ENCODE data around the gene CA5B. TPM values are rescaled to one million over a fixed set of nuclear protein-coding genes. Genes with fewer than 3 reads are reported as not detected.

CA5B gene, protein sequence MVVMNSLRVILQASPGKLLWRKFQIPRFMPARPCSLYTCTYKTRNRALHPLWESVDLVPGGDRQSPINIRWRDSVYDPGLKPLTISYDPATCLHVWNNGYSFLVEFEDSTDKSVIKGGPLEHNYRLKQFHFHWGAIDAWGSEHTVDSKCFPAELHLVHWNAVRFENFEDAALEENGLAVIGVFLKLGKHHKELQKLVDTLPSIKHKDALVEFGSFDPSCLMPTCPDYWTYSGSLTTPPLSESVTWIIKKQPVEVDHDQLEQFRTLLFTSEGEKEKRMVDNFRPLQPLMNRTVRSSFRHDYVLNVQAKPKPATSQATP
- total RNA-seq (2021; fragmentation: NEBNext Ultra II Directional; extraction: Animal tissue kit (Norgen Biotek cat#: 25700)): 5.8 and 8.6 TPM in 2 replicates
- 2.3 and 3.3 TPM in 2 replicates for polyA plus RNA-seq (2011; rRNA removed)
- 3.1 TPM for polyA plus RNA-seq (2011; cell fraction: cytosol; rRNA removed)
- polyA plus RNA-seq (2011; cell fraction: nucleus; rRNA removed): 5.6 TPM
- 2.8 to 3.8 TPM (median 3.7 TPM) in 4 replicates for polyA plus RNA-seq (2012, experiment 1 of 2)
- 2.4 TPM for polyA plus RNA-seq (2012, experiment 2 of 2)
- 4.3 TPM for polyA plus RNA-seq (2013, experiment 1 of 2)
- 4.4 TPM for polyA plus RNA-seq (2013, experiment 2 of 2)
- polyA minus RNA-seq (2011; rRNA and poly(A)+ RNA removed): 8.5 and 9.5 TPM in 2 replicates
- polyA minus RNA-seq (2011; cell fraction: cytosol; rRNA and poly(A)+ RNA removed): 4.1 TPM
- polyA minus RNA-seq (2011; cell fraction: nucleus; rRNA and poly(A)+ RNA removed): 7.8 TPM
- long read RNA-seq, experiment 1, full-length matches to known transcripts: 1 of 16 reads
- long read RNA-seq, experiment 1, partial matches to known transcripts: 1 of 16 reads
- long read RNA-seq, experiment 1, other reads (novel, unspliced or antisense): 14 of 16 reads
- long read RNA-seq, experiment 2, partial matches to known transcripts: 0 of 4 reads
- long read RNA-seq, experiment 2, other reads (novel, unspliced or antisense): 3 of 4 reads

DNA sequence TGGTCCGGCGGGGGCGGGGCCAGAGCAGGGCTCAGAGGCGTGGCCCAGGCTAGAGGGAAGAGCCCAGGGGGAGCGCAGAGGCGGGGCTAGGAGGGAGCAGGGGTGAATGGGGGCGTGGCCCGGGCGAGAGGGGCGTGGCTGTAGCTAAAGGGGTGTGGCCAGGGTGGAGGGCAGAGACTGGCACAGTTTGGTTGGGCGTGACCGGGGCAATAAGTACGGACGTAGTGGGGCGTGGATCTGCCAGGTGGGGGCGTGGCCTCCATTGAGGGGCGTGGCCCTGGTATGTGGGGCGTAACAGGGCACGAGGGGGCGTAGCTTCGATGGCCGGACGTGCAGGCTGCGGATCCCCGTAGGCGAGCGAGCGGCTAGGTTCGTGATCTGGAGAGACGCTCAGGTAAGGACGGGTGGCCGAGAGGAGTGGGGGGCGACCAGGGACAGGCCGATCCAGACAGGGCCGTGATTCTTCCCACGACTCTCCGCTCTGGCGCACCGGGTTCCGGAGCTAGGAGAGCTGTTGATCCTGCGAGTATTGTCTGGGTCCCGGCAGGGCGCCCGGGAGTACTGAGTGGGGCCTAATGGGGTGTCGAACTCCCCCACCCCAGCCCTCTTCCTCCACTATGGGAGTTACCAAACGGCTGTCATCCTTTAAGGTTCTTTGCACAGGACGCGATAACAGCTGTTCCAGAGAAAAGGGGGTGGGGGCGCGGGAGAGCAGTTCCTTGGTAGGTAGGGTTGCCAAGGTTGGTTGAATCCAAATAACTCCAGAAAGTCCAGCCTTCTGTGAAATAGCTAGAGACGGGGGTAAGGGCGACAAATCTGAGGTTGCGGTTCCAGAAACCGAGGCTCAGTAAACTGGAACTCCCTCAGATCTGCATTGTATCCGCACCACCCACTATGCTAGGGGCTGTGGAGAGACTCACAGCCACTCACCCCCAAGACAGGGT lies at the start of gene CA5B:
CA5B (plus strand) TSS at position 312 of the 944 bp plus-strand sequence. CDS start 11,754 bp downstream, outside the sequence.
- Histone ChIP-seq H2BK12ac (ENCODE audit: low read depth, low read length) (no peak within 1 kb of the TSS), H3K36me3 (ENCODE audit: control insufficient read depth in 2 of 4, insufficient read depth in 4 of 4, low read length in 3 of 4) (no peaks in the 10 kb centered on the region), H2BK20ac (ENCODE audit: low read length) (no peak within 1 kb of the TSS), H3K23ac (ENCODE audit: insufficient read length) (no peak within 1 kb of the TSS), H3K79me2 (ENCODE audit: control insufficient read depth in 1 of 2, insufficient read depth in 2 of 2, low read length in 2 of 2) (no peaks in the 10 kb centered on the region), H4K8ac (ENCODE audit: extremely low read depth, insufficient read depth, low read length) (no peak within 1 kb of the TSS), H3K27ac (ENCODE audit: low read depth, low read length) (no peak within 1 kb of the TSS), H4K20me1 (replicated peaks in 1 of 2; ENCODE audit: control insufficient read depth in 1 of 2, insufficient read depth in 2 of 2, low read length in 2 of 2) (no peaks in the 10 kb centered on the region), H3K23me2 (ENCODE audit: low read depth, low read length) (0 out of 2 replicates have a peak, but pooled peaks cover 6% of the 10 kb centered on the region), H4K91ac (replicated peaks; ENCODE audit: insufficient read length, low read length) (no peak within 1 kb of the TSS), H3K18ac (ENCODE audit: extremely low read depth, low read length) (no peak within 1 kb of the TSS), H4K5ac (ENCODE audit: insufficient read length, low read depth, low read length) (no peak within 1 kb of the TSS), H3K4me3 (ENCODE audit: extremely low read depth in 1 of 4, insufficient read depth in 2 of 4, low read depth in 3 of 4, low read length in 4 of 4) (peak within 1 kb of the TSS; percentile 63 to 76 (median 70)), H3K4me1 (replicated peaks in 1 of 4; ENCODE audit: control insufficient read depth in 3 of 4, insufficient read depth in 4 of 4, low read length in 3 of 4) (peaks cover 0 to 8% (median under 1%) of the 10 kb centered on the region in 4 experiments; a peak in 3 of 7 replicates), H3K9ac (replicated peaks in 1 of 4; ENCODE audit: extremely low read depth in 1 of 4, low read depth in 3 of 4, low read length in 3 of 4) (peak within 1 kb of the TSS in 2 of 4 experiments; percentile 13 to 43; a peak in 4 of 7 replicates), H2AK5ac (ENCODE audit: low read depth, low read length) (no peak within 1 kb of the TSS), H3K14ac (ENCODE audit: insufficient read length) (no peak within 1 kb of the TSS), H3K9me3 (ENCODE audit: insufficient read depth in 2 of 2, low read depth in 1 of 2, low read length in 1 of 2) (no peaks in the 10 kb centered on the region), H3K4ac (replicated peaks; ENCODE audit: insufficient read length, low read depth, low read length) (no peak within 1 kb of the TSS), H2BK5ac (ENCODE audit: low read depth, low read length) (no peak within 1 kb of the TSS), H2BK120ac (replicated peaks; ENCODE audit: low read depth, low read length) (no peak within 1 kb of the TSS), H2AFZ (ENCODE audit: low read length) (peak within 1 kb of the TSS; percentile 32; the same call in 1 of the 2 replicates), H3K4me2 (ENCODE audit: insufficient read depth in 1 of 2, low read depth in 2 of 2, low read length in 2 of 2) (peak within 1 kb of the TSS; percentile 71 to 78), H3K56ac (replicated peaks; ENCODE audit: insufficient read length, low read depth, low read length) (no peak within 1 kb of the TSS), H3K79me1 (ENCODE audit: low read depth, low read length) (no peaks in the 10 kb centered on the region), H2BK15ac (ENCODE audit: low read length) (no peak within 1 kb of the TSS), H3K27me3 (replicated peaks in 1 of 4; ENCODE audit: control insufficient read depth in 3 of 4, extremely low read depth in 1 of 4, insufficient read depth in 3 of 4, low read length in 3 of 4) (no peaks in the 10 kb centered on the region)
- DNase-seq (ENCODE audit: low read depth in 1 of 2, low spot score in 2 of 2): peak; percentile 89 to 100
- CTCF ChIA-PET (ENCODE audit: partially characterized antibody): interaction anchor here (0.6 to 2.2 kb wide), 6 partner anchors 12 to 479 kb away, joined by 3 to 8 read pairs (median 4); no protein-coding TSS in a partner anchor
- POLR2A ChIA-PET (ENCODE audit: partially characterized antibody): interaction anchor here (0.7 to 1.4 kb wide), 2 partner anchors 11 to 403 kb away, joined by 3 read pairs; no protein-coding TSS in a partner anchor
- 7% methylated on average over 11 of the region's 55 CpGs; no CpG with 5 or more reads in 1 of the 2 experiments for WGBS, 2 experiments (ENCODE audit: extremely low coverage in 1 of 2, insufficient coverage in 1 of 2, insufficient read length in 1 of 2, insufficient replicate concordance in 2 of 2, low coverage in 1 of 2, low lambda C conversion rate in 2 of 2, missing lambda C conversion rate in 1 of 2)
- peak; percentile 57 for FAIRE-seq
- TF ChIP-seq SP4 (IDR thresholded peaks at IDR 0.05; ENCODE audit: low read length) (0 out of 2 replicates have a peak, but pooled peaks have one; percentile 42), SIRT6 (IDR thresholded peaks at IDR 0.05; ENCODE audit: low read length) (no peak), KDM4A (IDR thresholded peaks at IDR 0.05; ENCODE audit: low read depth, low read length, severe bottlenecking) (no peak), RXRA (IDR thresholded peaks at IDR 0.05; ENCODE audit: insufficient read depth, low read depth, low read length) (no peak), RFX5 (IDR thresholded peaks at IDR 0.05; ENCODE audit: borderline replicate concordance, low read depth, low read length) (no peak), ASH2L (IDR thresholded peaks at IDR 0.05; ENCODE audit: low read length) (no peak), SP1 (IDR thresholded peaks at IDR 0.05; ENCODE audit: low read depth, low read length) (peak; percentile 67)
